Measurements from ENCODE around the gene DNAH8.

DNA sequence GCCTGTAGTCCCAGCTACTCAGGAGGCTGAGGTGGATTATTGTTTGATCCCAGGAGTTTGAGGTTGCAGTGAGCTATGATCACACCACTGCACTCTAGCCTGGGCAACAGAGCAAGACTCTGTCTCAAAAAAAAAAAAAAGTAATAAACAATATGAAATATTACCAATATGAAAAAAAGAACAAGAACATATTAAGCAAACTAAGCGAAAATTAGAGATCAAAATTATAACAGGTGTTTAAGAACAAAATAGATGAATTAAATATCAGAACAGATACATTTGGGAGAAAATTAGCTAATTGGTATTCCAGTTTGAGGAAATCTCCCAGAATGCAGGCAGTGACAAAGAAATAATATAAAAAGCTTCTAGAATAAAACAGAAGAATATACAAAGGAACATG, 35.4 kb upstream of the DNAH8 start:
- no peak for TF ChIP-seq EP300 (IDR thresholded peaks at IDR 0.05)
- no peak for TF ChIP-seq POLR2A (IDR thresholded peaks at IDR 0.05)
